GM18526 (cell line): Measurements from ENCODE around the gene LSM7.

ENCODE experiments used
- POLR2A ChIP-seq: IDR thresholded peaks from 3 replicates; pipeline ENCODE4 v1.6.1; 2011; ENCODE audit not compliant: insufficient read length; ENCODE audit errors: extremely low read depth

Gene LSM7

GRCh38 chr19:2273356-2274184, 54.8 kb downstream of the LSM7 start:
- no peak for TF ChIP-seq POLR2A
